HCEC 1CT (cell line): ENCODE results near the gene ARL15.

ENCODE experiments used
- DNase-seq: peaks from one replicate; pipeline ENCODE4 v3.0.0-alpha.2; 2017

The ARL15 gene

DNA sequence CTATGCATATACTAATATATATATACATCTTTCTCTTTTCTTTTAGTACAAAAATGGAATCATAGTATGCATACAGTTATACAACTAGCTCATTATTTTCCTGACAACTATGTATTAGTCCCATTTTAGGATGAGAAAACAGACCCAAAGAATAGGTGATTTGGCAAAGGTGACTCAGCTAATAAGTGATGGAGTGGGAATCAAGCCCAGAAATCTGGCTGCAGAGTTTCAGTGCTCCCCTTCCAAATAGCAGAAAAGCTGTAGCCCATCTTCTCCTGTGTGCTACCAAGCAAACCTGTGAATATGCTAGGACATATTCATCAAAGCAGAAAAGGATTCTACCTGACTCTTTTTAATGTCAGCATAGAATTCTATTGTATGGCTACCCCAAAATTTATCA, 114.7 kb downstream of the ARL15 start:
- no peak for DNase-seq

DNA sequence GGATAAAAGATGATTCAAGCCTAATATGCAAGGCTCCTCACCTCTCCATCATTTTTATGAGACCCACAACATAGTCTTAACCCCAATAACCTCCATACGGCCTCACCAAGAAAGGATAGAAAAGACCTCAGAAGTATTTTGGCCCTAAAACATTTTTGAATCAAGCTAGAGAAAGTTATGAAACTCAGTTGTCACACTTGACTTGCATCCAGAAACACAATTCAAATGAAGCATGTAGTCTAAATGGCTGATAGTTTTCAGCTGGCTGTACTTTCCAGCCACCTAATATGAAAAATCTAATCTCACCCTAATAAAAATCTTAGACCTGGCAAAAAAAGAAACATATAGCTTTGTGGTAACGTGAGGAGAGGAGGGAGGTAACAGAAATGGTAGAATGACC, 116.1 kb downstream of the ARL15 start:
- DNase-seq, result no peak

DNA sequence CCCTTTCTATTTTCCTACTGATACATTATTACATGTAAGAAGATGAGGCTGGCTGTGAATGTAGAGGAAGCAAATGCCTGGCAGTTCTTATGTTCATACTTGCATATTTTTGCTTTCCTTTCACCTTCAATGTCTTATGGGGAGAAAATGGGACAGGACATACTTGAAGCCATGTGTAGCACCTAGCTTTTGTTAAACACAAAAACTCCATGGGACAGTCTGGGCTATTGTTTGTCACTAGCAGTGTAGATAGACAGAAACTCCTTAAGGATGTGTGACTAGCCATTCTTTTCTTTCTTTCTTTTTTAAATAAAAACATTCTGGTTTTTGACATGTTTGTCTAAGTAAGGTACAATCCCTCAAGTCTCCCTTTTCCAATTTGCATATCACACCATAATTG, 122.7 kb downstream of the ARL15 start:
- no peak for DNase-seq

DNA sequence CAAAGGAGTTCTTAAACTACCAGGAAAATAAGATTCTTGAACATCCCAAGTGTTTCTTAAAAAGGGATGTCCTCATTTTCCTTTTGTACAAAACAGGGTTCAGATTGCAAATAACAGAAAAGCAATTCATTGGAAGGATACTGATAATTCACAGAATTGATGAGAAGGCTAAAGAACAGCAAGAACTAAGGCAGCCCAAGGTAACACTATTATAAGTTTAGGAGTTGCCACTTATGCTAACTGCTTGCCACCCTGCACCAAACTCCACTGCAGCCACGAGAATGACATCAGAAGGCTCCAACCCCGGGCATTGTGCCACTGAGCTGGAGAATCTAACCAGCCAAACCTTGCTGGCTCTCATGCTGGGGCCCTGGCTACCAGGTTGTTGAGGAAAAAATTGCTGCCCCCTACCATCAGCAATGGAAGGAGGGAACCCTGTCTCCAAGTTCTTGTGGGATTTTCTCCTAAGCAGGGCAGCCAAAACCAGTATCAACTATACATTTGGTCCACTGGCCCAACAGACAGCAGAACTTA, 123.4 kb downstream of the ARL15 start:
- no peak for DNase-seq

DNA sequence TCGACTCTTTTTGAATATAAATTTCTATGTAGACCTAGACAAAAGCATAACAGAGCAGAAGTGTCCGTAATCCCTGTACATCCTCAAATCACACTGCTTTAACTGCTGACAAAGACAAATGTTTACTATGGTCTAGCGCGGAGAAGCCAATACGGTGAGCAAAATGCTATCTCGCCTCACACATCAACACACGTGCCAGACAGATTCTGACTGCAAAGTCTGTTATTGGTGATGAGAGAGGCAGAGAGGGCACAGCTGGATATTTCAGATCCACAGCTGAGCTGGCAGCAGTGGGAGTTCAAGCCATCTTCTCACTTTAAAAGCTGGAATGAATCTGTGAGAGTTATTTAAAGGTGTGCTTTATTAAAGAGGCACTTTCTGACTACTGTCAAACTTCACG, 124.3 kb downstream of the ARL15 start:
- no peak for DNase-seq

DNA sequence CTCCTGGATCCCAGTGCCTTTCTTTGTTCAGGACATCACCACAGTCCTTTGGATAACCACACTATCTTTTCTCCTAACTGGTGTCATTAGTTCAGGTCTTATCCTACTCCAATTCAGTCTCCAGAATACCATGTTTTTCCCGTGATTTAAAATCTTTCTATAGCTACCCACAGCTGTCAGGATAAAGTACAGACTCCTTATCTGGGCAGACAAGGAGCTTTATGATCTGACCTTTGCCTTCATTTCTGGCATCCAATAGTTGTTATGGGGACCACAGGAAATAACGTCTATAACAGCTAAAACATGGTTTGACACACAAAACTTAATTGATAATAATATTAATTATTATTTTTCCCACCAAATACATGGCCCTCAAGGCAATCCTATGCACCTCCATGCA, 125.6 kb downstream of the ARL15 start:
- DNase-seq, result no peak

DNA sequence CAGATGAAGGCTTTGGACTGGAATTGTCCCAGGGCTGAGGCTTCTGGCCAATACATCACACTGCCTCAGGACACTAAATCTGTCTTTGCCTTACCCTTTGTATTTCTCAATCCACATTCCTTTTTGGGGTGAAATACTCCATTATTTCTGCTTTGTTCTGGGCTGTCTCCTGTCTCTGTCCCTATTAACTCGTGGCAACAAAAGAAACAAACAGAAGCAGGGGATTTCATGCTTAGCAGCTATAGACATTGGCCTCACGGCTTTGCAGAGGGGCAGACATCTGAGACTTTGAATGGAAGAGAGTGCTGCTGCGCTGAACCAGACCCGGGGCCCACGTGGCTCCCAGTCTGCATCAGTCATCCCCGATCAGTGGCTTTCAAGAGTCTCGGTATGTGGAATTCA, 129.7 kb downstream of the ARL15 start:
- no peak for DNase-seq

DNA sequence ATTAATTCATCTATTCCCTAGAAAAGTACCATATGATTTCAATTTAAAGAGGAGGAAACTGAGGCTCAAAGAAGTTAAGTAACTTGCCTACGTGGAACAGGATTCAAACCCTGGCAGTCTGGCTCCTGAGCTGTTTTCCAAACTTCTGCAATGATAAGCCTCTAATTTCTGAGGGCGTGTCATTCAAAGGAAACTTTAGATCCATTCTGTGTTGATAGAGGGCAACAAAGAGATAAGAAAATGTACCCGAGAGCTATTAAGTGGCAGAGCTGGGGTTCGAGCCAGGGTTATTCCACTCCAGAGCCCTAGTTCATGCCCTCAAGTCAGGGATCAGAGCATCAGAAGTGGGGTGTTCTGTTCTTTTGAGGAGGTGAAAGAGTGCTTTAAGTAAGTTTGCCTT, 131.4 kb downstream of the ARL15 start:
- DNase-seq, result no peak

DNA sequence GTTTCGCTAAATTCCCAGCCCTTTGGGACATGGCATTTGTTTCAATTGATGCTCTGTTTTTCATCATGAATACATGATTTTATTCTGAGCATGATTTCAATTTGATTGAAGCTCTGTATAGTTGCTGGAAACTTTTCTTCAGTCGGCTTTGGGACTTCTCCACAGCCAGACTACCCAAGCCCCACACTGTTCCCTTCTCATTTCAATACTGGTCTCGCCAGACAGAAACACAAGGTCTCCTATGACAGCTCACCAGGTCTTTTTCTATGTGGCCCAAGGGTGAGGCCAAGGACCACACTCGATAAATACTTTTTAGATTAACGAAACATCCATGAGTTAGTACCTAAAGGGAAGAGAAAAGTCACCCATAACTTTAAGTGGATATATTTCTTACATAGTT, 132.2 kb downstream of the ARL15 start:
- DNase-seq, result no peak

DNA sequence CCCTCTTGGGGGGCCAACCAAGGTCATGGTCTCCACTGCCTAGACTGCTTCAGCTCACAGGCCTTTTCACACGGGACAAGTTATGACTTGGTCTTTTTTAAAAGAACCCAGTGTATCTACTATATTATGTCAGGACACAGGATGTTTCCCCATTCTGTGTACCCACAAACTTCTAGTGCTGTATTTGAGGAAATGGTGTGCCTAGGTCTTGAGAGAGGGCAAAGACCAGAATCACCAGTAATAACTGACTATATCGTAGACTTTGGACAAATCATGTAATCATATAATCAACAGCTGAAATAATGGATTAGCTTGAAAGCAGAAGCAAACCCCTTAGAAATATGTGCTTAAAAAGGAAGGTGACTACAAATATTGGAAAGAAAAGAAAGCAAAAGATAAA, 133.3 kb downstream of the ARL15 start:
- DNase-seq, result no peak

DNA sequence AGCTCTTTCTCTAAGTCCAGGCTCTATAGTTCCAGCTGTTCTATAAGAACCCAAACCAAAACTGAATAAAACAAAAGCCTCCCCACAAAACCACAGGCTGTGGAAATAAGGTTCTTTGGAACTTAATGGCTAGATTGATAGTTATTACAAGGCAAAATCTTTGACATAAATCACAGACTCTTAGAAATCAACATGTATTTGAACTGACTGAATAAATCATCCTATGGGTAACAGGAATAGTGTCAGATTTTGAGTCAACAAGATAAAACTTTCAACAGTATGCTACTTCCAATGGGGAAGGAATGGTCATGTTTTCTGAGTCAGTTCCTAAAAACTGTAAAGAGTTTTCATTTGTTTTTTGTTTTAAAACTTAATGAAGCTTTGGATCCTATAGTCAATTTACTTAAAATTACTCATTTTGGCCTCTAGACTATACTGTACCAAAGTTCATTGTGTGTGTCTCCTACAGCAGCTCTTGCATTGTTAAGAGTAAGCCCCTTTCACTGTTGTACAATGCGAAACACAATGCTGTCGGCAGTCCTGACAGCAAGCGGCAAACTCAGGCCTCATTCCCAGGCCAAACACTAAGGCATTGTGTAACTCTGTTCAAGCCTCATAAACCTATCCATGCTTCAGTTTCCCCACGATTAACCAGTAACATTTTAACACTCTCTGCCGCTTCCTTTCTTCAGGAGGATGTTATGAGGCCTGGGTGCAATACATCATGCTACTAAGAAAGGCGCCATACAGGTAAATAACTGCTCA, 134.1 kb downstream of the ARL15 start:
- DNase-seq, result no peak

DNA sequence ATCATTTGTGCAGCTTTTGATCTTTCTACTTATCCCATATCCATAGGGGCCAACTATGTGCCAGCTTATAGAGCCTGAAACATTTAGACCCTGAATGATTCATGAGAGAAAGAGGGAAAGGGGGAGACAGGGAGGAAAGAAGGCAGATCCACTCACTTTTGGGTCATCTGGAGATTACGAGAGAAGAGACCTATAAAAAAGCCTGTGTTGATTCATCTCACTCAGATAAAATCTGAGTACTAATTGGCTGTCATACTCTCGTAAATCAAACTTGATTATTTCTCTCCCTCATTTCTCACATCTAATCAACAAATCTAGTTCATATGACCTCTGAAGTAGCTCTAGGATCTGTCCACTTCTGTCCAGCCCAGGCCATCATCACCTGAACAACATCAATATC, 137.1 kb downstream of the ARL15 start:
- DNase-seq, result no peak

DNA sequence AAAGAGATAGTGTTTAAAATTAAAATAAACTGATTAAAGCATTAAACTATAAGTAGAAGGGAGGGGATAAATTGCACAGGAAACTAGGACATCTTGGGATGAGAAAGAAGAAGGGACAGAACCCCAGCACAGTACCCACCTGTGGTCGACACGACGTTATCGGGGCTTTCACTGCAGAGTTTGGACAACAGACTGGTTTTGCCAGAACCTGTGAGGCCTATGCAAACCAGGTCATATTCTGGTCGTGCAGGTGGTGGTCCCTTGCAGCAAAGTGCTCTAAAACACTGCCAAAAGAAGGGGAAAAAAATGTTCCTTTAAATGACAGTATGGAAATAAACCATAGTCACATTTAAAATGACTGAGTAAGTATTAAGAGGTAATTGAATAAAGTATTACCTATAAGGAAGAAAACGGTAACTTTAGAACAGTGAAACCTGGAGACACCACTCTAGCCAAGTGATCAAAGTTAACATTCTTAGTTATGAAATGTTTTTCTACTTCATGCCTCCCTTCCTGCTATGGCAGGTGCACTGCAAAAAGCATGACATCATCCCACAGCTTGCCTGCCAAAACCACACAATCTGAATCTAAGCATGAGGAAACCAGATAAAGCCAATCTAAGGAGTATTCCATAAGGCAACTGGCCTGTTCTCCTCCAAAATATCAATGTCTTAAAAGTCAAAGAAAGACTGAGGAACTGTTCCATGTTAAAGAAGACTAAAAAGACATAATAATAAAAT, 138.6 kb downstream of the ARL15 start:
- no peak for DNase-seq

DNA sequence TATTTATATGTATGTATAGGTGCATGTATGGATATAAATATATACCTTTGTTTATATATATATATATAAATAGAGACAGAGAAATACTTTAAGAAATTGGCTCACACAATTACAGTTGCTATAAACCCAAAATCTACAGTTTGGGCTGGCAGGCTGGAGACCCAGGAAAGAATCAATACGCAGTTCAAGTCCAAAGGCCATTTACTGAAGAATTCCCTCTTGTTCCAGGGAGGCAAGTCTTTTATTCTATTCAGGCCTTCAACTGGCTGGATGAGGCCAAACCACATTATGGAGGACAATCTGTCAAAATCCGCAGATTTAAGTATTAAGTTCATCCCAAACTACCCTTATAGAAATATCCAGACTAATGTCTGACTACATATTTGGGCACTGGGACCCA, 144.7 kb downstream of the ARL15 start:
- no peak for DNase-seq

DNA sequence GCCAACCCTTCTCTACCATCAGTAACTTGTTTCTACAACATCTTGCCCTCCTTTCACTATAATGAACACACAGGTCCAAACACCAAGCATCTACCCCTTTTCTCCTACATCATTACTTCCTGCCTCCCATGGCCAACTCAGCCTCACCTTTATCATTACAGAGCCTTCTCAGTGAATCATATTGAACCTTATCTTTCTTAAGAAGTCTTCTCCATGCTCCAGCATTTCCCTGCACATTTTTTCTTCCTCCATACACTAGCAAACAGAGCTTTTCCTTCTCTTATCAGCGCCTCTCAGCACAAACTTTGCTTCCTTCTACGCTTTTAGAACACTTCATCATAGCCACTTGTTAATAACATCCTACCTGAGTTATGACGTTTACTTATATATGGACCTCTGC, 148.2 kb downstream of the ARL15 start:
- no peak for DNase-seq

DNA sequence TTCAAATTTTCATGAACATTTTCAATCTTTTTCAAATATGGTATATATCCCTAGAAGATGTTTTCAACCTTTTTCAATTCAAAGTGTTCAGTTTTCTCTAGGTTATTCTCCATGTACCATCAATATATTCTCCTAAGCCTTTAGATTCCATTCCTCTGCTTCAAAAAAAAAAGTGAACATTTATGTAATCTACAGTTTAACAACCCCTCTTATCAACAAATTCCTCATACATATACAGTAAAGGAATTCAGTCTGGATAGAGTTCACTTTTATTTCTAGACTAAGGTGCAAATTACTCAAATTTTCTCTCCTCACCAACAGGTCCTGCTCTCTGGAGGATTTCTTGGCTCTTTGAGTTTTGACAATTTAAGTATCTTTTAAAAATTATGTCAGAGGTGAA, 150.0 kb downstream of the ARL15 start:
- no peak for DNase-seq

DNA sequence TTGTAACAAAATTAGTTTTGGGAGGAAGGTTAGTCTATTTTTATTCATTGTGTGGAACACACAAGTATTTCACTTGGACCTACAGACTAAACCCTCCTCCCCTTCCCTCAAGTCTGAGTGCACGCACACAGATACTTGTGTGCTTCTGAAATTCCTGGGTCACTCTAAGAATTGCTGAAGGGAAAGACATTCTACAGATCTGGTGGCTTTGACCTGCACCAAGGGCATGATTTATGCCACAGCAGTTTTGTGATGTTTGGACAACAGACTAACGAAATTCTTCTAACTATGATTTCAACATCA, 150.5 kb downstream of the ARL15 start:
- no peak for DNase-seq

DNA sequence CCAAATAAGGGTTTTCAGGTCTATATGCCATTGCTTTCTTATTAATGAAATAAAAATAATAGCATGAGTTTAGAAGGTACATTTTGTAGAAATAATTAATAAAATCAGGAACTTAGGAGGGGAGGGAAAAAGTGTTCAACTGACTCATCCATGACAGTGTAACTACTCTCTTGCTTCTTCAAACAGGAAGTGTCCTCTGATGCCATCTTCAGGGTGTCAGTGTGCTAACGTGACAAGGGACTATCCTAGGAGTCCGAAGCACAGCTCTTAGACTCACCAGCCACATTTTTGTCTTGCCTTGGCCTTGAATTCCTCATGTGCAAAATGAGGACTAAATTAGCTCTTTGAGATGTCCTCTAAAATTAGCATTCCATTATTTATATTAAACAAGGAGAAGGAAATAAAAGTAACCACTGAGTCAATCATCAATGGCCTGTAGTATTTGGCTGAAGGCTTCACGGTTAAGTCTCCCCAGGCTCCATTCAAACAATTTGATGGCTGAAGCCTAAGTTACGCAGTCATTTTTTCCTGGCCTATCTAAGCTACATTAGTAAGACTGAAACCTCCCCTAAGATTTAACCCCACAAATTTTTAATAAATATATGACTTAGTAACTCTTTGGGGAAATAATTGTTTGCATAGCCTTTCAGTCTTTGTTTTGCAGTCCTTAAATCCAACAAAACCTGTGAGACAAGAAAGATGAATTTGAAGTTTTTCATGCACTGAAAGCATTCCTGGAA, 151.1 kb downstream of the ARL15 start:
- DNase-seq, result peak; percentile 62

DNA sequence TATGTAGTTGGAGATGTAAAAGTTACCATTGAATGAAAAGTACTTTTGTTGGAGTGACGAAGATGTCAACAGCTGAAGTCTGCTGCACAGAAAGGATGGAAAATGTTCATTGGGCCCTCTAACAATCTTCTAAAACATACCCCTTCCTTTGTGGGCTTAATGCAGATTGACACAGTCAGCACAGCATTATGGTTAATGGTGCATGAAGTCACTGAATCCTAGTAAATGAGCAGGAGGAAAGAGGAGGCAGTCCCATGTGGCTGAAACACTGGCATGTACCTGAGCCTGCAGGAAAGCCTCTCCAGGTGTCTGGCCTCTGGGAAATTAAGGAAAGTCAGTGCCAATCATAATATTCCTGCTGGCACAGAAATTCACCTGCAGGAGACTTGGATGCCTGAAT, 153.8 kb downstream of the ARL15 start:
- no peak for DNase-seq

DNA sequence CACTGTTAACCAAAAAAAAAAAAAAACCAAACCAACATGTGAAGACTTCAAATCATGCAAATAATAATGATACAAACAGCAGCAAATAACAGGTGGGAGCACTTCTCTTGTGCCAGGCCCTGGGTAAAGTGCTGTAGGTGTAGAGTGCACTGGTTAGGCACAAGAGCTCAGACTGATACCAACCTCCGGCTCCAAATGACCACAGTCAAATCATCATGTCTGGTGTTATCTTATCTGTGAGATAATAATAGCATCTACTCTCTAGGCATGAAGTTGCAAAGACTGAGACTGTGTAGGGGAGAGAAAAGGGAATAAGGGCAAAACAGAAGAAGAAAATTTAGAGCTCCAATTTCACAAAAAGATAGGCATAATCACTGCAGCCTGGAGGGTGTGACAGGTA, 159.5 kb downstream of the ARL15 start:
- DNase-seq, result no peak

DNA sequence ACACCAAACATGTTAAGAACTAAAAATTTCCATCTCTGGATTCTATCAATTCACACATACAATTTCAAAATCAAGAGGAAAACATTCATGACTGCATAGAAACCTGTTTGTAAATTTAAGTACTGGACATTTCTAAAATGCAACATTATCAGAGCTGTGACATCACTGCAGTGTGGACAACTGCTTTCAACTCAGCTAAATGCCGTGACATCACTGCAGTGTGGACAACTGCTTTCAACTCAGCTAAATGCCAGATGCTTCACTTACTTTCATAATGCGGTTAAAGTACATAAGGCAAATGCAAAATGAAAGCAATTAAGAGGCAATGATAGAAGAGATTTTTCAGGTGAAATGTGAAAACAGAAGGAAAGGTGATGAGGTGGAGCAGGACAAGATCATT, 161.5 kb downstream of the ARL15 start:
- no peak for DNase-seq

DNA sequence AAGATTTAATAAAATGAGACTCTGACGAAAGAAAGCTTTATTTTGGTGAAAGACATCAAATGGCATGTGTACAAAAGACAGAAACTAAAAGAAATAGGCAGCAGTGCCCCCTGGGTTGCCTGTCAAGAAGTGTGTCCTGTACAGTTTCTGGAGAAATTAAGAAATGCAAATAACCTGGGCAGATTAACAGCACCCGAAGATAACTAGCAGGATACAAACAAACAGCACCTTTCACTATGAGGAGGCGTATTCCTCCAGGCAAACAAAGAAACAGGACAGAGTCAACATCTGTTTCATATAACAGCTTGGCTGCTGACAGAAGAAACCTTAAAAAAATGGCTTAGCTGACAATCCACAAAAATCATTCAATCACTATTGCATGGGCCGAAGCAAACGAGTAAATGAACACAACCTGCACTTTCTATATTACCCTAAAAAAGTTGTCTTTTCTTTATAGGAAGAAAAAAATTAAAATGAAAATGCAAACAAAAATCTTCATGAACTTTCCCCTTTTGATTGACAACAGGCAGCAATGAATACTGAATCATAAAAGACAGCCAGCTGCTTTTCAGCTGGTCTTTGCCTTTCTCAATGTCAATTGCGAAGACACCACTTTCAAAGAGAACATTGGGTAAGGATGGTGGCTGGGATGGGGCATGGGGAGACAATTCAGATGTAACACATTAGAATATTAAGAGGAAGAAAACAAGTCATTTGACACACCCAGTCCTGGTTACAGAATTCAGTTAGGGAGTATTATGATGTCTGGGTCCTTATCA, 162.1 kb downstream of the ARL15 start:
- DNase-seq, result peak; percentile 11

DNA sequence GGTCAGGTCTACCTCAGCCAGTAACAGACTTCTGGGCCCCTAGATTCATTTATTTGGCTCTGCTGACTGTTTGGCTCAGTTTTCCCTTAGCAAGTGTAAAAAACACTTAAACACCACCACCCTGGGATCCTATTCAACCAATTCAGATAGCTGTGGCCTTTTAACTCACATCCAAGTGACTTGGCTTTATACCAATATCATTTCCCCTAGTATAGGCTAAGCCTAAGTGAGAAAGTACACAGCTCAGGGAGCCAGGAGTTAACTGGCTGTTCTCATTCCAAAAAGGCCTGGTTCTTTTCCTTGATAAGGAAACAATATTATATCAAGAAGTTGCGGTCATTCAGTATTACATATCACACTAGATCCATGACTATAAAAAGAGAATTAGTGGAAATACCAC, 163.5 kb downstream of the ARL15 start:
- no peak for DNase-seq
